HG03469 (cell line): ENCODE data around the gene UBE2QL1.

ENCODE experiments used
- ATAC-seq: cut with Tn5 transposase; IDR thresholded peaks from one replicate; pipeline ENCODE4 v1.9.1; 2021; ENCODE audit warnings: mild to moderate bottlenecking, moderate library complexity, moderate number of reproducible peaks; ENCODE audit not compliant: unreplicated experiment

The UBE2QL1 gene

DNA sequence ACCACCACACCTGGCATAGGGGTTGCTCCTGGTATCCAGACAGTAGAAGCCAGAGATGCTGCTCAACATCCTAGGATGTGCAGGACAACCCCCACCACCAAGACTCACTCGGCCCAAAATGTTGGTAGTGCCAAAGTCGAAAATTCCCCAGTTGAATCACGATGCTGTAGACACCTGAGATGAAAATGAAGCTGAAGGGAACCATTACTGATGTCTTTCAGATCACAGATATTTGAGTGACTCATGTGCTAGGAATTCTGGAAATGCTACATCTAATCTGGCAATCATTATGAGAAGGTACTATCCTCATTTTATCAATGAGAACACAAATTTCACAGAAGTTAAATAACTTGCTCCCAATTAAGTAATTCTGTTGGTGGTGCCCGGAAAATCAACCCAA is 21.0 kb upstream of the UBE2QL1 start:
- no peak for ATAC-seq

DNA sequence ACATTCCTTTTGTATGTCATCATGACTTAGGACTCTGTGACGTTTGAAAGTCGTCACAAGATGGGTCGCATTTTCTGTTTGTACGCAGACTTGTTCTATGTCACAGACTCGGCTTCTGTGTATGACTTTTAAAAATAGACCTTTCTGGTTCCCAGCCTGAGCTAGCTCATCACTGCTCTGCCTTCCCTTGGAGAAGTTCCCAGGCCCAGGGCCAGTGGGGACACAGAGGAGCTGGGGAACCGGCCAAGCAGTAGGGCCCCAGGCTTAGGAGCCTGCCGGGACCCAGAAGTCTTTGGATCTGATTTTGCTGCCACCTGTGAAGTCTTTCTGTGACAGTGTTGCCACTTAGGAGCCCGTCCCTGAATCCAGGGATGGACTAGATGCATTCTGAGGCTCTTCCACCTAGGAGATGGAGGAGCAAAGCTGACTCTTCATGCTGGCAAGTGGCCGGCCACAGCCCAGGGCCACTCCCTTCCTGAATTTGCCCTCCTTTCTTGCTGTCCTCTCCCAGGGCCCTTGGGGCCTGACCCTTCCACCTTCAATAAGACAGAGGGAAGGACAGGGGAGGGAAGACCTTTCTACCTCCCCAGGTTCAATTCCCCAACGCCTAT is 18.1 kb upstream of the UBE2QL1 start:
- no peak for ATAC-seq

DNA sequence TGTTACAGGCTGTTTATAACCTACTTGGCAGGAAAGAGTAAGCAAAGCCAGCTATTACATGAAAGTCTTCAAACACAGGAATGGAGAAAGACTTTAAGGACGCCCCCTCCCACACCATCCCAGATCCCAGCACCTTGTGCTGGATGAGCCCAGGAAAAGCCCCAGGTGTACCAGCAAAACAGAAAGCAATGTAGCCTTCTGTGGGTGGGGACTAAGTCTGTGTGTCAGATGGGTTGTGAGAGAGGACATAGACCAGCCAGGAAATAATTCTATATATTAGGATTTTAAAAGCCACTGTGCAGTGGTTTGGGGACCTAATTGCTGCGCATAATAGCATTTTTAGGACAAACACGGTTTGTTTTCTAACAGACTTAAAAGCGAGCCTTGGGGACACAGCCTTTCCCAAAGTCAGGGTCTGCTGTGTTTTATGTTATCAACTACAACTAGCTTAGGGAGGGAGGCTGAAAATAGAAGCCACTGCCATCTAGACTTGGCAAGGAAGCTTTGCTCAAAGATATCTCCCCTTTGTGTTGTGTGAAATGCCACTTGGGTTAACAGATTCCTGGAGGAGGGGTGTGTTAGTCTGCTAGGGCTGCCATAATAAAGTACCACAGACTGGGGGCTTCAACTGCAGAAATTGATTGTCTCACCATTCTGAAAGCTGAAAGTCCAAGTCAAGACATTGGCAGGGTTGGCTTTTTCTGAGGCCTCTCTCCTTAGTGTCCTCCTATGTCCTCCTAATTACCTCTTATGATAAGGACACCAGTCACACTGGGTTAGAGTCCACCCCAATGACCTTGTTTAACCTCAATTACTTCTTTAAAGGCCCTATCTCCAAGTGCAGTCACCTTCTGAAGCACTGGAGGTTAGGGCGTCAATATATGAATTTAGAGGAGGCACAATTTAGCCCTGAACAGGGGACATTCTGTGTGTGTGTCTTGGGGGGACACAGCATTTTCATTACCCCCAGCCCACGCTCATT is 17.2 kb upstream of the UBE2QL1 start:
- ATAC-seq: no peak

DNA sequence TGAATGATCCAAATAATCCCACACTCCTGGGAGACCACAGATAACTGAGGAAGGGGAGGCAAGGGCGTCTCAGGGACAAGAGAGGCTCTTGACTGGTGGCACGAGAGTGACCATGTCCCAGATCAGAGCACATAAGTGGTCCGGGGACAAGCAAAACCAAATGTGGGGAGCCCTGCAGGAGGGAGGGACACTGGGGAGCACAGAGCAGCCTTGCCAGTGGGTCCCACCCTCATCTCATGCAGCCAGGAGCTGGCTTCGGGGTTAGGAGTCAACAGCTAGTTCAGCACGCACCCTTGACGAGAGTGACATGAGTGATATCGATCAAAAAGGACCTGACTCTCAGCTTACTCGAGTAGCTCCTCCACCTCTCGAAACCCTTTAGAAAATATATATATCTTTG is 16.5 kb upstream of the UBE2QL1 start:
- ATAC-seq: no peak

DNA sequence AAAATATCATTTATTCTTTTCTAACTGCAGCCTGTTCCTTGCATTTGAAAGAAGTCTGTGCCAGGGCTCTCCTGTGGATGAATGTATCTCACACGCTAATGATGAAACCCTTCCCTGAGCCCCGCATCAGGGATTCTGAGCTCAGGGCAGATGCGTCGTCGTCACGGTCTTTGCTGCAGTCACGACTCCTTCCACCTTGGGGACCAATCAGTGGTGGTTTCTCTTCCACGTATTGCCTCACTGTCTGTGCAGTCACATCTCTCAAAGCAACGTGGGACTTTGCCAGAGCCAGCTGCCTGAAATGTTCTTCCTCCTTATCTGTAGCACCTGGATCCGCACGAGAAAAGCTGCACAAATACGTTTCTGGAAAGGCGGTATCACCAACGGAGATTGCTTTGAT is 13.9 kb upstream of the UBE2QL1 start:
- ATAC-seq: no peak

DNA sequence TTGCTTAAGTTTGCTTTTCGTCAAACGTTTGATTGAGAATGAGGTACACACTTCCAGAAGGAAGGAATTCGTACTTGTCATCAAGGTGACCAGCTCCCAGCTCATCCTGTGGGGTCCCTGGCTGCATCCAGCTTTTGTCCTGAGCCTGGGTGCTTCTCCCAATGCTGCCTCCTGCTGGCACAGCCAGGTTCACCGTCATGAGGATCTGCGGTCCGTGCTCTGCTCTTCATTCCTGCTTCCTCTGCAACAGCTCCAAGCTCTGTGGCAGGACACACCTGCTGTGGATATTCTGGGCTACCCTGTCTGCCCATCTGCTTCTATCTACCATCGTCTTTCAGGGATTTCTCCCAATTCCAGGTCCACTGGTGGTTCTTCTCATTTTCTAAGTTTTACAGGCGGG is 13.3 kb upstream of the UBE2QL1 start:
- no peak for ATAC-seq

DNA sequence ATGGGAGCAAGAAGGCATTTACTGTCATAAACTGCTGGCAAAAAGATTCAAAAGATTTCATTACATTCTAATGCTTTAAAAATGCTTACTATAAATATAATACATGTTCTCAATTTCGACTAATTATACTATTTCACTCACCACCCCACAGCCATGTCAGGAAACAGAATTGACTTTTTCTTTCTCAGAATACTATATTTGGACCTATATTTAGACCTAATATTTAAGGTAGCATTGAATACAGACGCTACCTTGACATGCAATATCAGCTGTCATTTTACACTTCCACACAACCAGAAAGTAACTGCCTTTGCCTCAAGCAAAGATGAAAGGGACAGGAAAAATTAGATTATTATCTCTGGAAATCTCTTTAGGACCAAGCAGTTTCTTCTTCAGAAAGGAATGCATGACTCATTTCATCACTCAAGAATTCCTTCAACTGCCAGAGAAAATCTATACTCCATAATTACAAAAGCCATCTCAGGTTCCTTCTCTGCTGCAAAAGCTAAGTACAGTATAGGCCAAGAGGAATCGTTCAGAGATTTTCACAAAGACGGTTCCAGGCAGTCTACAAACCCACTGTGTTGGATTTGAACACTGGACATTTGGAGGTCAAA is 11.8 kb upstream of the UBE2QL1 start:
- no peak for ATAC-seq

DNA sequence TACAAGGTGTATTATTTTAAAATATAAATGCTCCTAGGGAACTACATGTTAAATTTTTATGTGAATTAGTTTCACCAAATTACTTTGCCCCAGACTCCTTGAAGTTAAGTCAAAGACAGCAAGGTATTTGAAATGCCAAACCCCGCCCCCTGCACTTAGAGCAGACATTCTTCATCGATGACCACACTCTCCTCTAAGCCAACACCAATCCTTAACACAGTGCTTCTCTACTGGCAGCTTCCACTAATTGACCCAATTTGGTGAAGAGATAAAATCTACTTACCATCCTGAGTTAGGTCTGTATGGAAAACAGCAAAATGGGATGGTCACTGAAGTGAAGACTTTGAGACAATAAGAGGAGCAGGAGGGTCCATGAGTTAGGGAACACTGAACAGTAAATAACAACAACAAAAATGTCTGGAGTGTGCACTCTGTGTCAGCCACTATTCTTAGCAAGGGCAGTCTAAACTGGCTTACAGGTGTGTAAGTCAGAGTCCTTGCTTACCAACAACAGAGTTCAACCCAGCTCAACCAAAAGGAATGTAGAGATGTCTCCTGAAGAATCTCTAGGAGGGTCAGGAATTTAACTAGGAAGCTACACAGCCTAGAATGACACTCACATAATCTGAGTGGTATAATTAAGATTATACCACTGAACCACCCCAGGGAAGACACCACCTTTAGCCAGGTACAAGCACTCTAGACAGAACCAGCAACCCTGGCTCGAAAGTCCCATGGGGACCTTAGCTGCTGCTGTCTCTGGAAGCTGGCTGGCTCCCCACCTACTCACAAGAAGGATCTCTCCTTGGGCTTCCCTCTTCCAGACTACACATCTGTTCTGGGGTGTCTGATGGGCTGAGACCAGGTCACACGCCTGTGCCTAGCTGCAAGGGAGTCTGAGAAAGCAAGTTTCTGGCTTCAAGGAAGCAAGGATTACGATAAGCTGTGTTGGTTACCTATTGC is 8.8 kb upstream of the UBE2QL1 start:
- no peak for ATAC-seq

DNA sequence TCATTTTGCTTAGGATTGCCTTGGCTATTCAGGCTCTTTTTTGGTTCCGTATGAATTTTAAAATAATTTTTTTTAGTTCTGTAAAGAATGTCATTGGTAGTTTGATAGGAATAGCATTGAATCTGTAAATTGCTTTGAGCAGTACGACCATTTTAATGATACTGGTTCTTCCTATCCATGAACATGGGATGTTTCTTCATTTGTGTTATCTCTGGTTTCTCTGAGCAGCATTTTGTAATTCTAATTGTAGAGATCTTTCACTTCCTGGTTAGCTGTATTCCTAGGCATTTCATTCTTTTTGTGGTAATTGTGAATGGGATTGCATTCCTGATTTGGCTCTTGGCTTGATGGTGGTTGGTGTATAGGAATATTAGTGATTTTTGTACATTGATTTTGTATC is 6.3 kb upstream of the UBE2QL1 start:
- no peak for ATAC-seq

DNA sequence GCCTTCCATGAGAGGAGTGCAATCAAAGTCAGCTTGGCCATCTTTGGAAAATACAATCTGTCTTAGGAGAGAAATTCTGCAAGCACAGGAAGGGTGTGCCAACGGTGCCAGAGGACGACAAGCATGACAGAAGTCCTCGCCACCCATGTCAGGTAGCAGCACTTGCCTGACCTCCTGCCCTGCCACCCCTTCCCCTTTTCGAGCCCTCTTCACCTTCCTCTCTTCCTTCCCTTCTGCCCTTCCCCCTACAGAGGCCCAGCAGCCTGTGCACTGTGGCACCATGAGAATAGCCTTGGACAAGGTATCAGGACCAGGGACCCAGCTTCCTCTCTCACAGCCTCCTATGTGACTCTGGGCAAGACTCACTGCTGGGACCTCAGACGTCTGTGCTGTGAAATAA is 5.3 kb upstream of the UBE2QL1 start:
- ATAC-seq: no peak

DNA sequence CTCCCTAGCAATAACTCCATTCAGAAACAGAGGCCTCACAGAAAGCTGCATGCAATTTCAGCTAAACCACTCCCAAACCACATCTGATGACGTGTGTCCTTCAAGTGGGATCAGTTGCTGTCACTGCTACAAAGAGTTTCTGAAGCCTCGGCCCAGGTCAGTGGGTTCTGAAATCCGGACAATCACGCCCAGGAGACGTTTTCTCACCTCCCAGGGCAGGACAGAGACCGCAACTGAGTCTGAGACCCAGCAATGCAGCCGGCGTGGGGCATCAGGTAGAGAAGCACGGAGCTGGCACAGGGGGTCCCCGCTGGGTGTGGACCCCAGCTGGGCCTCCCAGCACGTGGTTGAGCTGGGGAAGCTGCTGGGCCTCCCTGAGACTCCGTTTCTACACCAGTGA is 2.6 kb upstream of the UBE2QL1 start:
- no peak for ATAC-seq

DNA sequence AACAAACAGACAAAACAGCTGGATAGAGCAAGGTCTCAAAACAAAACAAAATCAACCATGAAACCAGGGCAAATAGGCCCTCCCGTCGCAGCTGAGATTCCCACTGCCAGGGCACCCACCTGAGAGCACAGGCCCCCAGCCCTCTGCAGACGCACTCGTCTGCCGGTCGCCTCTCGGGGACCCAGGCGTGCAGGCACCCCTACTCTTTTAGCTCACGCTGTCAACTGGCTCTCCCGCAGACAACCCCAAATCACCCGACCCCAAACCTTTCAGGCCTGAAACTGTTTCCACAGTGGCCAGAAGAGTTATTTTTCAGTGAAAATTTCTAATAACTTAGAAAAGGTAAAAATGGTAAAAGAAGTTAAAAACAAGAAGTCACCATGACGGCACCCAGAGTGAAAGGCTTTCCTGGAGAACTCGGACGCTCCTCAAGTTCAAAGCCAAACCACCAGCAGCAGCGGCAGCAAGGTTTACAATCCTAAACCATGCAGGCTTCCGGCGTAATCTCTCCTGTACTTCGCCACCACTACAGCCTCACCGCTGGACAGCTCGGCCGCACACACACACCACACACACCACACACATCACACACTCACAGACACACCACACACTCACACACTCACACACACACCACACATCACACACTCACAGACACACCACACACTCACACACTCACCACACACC is 1.9 kb upstream of the UBE2QL1 start:
- no peak for ATAC-seq

DNA sequence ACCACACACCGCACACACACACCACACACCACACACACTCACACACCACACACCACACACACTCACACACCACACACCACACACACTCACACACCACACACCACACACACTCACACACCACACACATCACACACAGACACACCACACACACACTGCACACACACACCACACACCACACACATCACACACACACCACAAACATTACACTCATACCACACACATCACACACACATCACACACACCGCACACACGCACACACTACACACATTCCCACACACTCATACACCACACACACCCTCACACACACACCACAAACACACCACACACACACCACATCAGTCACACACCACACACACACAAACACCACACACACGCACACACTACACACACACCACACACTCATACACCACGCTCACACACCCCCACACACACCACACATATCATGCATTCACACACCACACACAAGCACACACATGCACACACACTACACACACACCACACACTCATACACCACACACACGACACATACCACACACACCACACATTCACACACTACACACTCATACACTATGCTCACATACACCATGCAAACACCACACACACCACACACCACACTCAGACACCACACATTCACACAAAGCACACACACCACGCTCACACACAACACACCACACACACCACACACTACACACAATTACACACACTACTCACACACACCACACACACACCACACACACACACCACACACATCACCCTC is 1.1 kb upstream of the UBE2QL1 start:
- ATAC-seq: no peak

DNA sequence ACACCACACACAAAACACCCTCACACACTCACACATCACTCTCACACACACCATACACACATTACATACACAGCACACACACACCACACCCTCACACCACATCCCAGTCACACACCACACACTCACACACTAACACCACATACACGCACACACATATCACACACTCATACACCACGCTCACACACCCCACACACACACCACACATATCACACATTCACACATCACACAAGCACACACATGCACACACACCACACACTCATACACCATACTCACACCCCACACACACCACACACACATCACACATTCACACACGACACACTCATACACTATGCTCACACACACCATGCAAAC is 543 bp upstream of the UBE2QL1 start:
- no peak for ATAC-seq

DNA sequence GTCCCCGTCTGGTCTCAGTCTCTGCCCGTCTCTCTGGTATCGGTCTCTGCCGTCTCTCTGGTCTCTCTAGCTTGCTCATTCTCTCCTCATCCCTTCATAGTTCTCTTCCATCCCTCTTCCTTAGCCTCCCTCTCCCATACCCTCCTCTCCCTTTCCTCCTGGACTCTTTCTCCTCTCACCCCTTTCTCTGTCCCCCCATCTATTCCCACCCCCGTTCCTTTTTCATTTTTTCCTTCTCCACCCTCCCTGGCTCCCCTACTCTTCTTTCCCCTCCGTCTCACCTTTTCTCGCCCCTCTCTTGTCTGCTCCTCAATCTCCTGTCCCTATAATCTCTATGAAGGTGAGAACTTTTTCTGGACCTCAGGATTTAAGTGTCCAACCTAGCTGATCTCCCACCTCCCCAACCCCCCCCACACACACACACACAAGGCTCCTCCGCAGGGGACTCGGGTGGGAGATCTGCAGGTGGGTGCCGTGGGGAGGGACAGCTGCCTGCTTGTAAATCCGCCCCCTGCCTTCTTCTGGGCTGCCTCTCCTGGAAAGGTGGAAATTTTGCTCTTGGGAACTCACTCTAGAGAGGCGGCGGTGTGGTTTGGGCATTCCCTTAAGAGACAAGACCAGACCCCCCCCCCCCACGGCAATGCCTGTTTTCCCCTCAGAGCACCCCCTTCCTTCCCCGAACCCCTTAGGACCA is 953 bp downstream of the UBE2QL1 start:
- no peak for ATAC-seq

DNA sequence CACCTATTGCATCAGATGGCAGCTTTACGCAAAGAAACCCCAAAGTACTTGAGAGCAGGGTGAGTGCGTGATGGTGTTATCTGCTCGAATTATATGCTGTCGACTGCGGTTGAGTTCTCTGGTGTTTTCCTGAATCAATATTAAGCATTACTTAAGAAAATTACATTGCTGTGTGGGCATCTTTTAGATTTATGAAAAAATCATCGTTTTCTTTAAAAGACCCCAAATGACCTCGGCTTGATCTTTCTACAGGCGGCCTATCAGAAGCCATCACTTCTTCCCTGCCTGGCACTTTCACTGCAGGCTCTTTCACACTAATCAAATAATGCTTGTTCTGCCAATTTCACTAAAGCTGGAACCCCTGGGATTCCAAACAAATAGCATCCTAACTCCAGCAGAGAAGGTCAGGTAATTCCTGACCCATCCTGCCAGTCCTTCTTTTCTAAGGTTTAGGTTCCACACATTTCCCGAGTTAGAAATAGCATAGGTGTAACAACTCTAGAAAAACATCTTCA is 1.7 kb downstream of the UBE2QL1 start:
- ATAC-seq: no peak

DNA sequence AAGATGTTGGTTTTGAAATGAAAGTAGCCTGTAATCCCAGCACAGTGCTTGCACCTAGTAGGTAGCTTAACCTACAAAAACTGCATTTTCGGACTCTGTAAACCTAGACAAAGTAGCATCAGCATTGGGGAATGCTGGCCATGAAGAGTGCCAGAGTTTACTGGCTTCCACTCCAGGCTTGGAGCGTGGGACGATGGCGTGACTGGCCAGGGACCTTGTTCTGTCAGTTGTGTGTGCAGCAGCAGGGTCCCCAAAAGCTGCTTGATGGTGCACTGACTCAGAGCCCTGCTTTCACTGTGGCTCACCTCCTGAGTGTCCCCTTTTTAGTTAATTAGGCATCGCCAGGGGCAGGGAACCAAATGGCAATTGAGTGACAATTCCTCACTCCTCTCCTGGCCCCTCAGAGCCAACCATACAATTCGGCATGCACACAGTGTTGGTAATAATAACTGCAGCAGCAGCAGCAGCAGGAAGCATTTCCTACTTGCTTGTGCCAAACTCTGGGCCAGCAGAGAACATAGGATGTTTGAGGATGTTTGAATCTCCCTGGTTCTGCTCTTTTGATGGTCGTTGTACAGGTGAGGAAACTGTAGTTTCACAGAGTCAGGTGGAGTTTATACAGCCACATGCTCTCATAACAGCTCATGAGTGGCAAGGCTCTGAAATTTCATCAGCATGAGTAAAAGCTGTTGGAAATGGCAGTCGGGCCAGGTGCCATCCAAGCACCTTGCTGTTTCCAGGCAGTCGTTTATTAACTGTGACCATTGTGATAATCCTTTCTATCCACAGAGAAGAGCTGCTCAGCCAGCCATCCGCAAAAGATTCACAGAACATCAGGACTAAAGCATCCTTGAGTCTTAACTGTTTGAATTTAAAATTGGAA is 4.2 kb downstream of the UBE2QL1 start:
- ATAC-seq: no peak
